Thymus (tissue), 11 donors: ENCODE results near the gene CEP131. TPM values are rescaled to one million over a fixed set of nuclear protein-coding genes. Genes with fewer than 3 reads are reported as not detected.

Experiments used
- DNase-seq, 9 donors: peaks; one replicate each; pipeline ENCODE4 v3.0.0-alpha.2; 2013; ENCODE audit warnings: low spot score in 9 of 9, low read depth in 6 of 9, missing footprints in 1 of 9
- H3K27ac ChIP-seq, 2 donors: one replicate each; pipeline ENCODE4 v1.5.1; 2013; ENCODE audit warnings: control low read depth in 1 of 2, low read depth in 1 of 2, low read length in 1 of 2, mild to moderate bottlenecking in 1 of 2, moderate library complexity in 1 of 2
- H3K27me3 ChIP-seq, 2 donors: one replicate each; pipeline ENCODE4 v1.5.1; 2013; ENCODE audit warnings: low read length in 1 of 2; ENCODE audit not compliant: control insufficient read depth in 2 of 2, insufficient read depth in 1 of 2
- H3K36me3 ChIP-seq, 2 donors: one replicate each; pipeline ENCODE4 v1.5.1; 2013; ENCODE audit warnings: low read length in 1 of 2, mild to moderate bottlenecking in 1 of 2, moderate library complexity in 1 of 2; ENCODE audit not compliant: control insufficient read depth in 2 of 2, insufficient read depth in 2 of 2
- H3K4me1 ChIP-seq, 2 donors: one replicate each; pipeline ENCODE4 v1.5.1; 2013; ENCODE audit warnings: low read length in 2 of 2; ENCODE audit not compliant: control insufficient read depth in 2 of 2, insufficient read depth in 2 of 2
- H3K4me3 ChIP-seq, 2 donors: one replicate each; pipeline ENCODE4 v1.5.1; 2013; ENCODE audit warnings: low read length in 2 of 2, control low read depth in 1 of 2, mild to moderate bottlenecking in 1 of 2
- H3K9me3 ChIP-seq, 2 donors: one replicate each; pipeline ENCODE4 v1.5.1; 2013; ENCODE audit warnings: low read length in 1 of 2, mild to moderate bottlenecking in 1 of 2; ENCODE audit not compliant: control insufficient read depth in 2 of 2, insufficient read depth in 1 of 2
- WGBS: extraction: QIAGEN DNeasy Blood & Tissue Kit; methylation state at CpG from one replicate; pipeline ENCODE4 v1.1.7; 2013; 5-methylcytosine and 5-hydroxymethylcytosine counted together
- polyA plus RNA-seq: library from polyadenylated mRNA; stranded (reverse); fragments of 200-250 nt; gene quantifications from one replicate; pipeline ENCODE4 v1.2.3, GENCODE V29; 2013
- total RNA-seq: library from RNA; stranded (reverse); fragments of 120-200 nt; gene quantifications from one replicate; pipeline ENCODE4 v1.2.4, GENCODE V29; 2013
- donor health status: healthy.

Gene CEP131
- total and polyA plus RNA-seq, 2 donors: 6.3 to 13.3 TPM

DNA sequence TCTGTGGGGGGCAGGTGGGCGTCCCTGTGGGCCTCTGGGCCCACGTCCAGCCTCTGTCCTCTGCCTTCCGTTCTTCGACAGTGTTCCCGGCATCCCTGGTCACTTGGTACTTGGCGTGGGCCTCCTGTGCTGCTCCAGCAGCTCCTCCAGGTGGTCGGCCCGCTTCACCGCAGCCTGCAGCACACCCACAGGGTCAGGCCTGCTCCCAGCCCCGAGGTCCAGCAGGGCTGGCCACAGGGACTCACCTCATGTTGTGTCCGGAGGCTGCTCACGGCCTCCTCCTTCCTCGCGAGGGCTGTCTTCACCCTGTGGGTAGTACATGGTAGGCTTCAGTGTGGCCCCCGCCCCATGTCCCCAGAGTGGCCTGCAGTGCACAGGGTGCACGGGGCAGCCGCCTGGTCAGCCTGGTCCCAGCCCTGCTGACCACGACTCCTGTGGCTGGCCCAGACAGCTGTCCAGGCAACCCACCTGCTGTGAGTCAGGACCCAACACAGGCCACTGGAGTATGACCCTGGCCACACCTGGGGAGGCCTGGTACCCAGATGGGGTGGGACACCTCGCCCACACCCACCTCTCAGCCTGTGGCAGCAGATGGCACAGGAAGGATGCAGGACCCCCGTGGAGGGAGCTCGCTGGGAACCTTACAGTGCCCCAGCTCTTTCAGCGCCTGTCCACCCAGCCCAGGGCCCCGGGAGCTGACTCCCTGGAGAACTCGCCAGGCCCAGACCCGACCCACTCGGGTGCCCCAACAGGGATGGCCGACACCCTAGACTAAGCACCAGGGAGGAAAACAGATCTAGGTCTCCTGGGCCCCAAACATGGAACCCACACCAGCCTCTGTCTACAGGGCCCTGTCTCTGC lies 32.9 kb downstream of the CEP131 start:
- H3K36me3 ChIP-seq: peaks cover 7 to 61% of the 10 kb centered on the region in 2 donors

DNA sequence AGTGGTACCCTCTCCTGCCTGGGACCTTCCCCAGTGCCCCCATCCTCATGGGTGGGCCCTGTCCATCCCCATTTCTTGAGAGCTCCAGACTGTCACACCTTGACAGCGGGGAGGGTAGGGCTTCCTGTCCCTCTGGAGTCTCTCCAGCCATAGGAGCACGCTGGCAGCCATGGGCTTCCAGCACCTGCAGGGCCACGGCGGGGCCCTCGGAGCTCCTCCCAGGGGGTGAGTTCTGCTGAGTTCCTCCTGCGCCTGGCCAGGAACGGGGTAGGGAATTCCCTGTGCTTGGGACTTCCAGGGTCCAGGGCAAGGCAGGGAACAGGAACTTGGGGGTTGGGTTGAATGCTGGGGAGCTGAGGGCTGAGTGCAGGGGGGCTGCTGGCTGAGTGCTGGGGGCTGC lies 33.7 kb downstream of the CEP131 start:
- Histone ChIP-seq H3K36me3 (peaks cover 6 to 52% of the 10 kb centered on the region in 2 donors), H3K4me1 (no peaks in the 10 kb centered on the region), H3K4me3 (no peak overlapping the region), H3K27ac (no peak overlapping the region), H3K9me3 (no peaks in the 10 kb centered on the region), H3K27me3 (peaks cover 0 to 15% of the 10 kb centered on the region in 2 donors)
- no peak for DNase-seq
- WGBS: 95% methylated on average over 7 of the region's 7 CpGs

More for the DNA sequence above, 32.9 kb downstream of the CEP131 start:
- no peak for DNase-seq
- H3K9me3 ChIP-seq: no peaks in the 10 kb centered on the region
- WGBS: 96% methylated on average over 27 of the region's 27 CpGs
- H3K4me1 ChIP-seq: no peaks in the 10 kb centered on the region
- H3K27ac ChIP-seq: no peak overlapping the region
- H3K4me3 ChIP-seq: no peak overlapping the region
- H3K27me3 ChIP-seq: peaks cover 0 to 7% of the 10 kb centered on the region in 2 donors

- H3K27ac ChIP-seq: no peak overlapping the region
- no peak overlapping the region for H3K4me3 ChIP-seq
- peaks cover 0 to 21% of the 10 kb centered on the region in 2 donors for H3K27me3 ChIP-seq
- no peak for DNase-seq
- H3K4me1 ChIP-seq: no peaks in the 10 kb centered on the region
- peaks cover 6 to 47% of the 10 kb centered on the region in 2 donors for H3K36me3 ChIP-seq
- 97% methylated on average over 12 of the region's 12 CpGs for WGBS
- no peaks in the 10 kb centered on the region for H3K9me3 ChIP-seq
Measured at GRCh38 chr17:81188491-81188840, 34.3 kb downstream of the CEP131 start.

DNA sequence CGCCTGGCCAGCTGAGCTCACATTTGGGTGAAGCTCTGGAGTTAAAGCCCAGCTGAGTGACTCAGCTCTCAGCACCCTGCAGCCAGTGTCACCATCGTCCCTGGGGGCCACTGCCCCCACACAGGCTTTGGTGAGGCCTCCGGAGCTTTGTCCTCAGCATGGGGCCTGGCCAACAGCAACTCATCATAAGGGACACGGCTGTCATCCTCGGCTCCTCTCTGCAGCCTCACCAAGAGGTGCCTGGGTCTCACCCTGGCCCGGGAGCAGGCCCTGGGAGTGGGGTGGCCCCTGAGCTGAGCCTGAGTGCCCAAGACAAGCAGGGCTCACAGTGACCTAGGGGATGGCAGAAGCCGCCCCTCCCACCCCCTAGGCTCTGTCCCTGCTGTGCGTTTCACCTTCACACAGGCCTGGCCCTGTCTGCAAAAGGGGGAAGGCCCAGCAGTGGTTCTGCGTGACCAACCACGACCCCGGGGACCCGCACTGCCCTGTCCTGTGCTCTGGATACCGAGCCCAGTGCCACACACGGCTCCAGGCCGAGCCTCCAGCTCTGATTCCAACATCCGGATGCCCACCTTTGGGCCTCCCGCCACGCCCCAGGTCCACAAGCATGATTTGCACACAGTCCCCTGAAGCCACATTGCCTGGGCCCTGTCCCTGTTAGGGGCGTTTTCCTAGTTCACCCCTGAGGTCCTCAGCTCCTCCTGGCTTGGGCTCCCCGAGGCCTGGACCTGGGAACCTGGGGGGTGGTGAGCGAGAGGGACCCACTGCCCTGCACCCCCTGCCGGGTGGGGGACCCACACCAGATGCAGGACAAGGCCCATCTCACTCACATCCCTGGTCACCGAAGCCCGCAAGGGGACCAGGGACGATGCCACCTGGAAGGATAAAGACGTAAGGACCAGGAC lies 34.9 kb downstream of the CEP131 start:
- Histone ChIP-seq H3K9me3 (no peaks in the 10 kb centered on the region), H3K36me3 (peaks cover 6 to 40% of the 10 kb centered on the region in 2 donors), H3K27ac (no peak overlapping the region), H3K4me3 (no peak overlapping the region), H3K27me3 (peaks cover 0 to 24% of the 10 kb centered on the region in 2 donors), H3K4me1 (no peaks in the 10 kb centered on the region)
- DNase-seq: no peak
- 94% methylated on average over 26 of the region's 26 CpGs for WGBS

- no peaks in the 10 kb centered on the region for H3K4me1 ChIP-seq
- WGBS: 97% methylated on average over 11 of the region's 11 CpGs
- H3K27me3 ChIP-seq: peaks cover 0 to 24% of the 10 kb centered on the region in 2 donors
- H3K9me3 ChIP-seq: no peaks in the 10 kb centered on the region
- no peak for DNase-seq
- H3K36me3 ChIP-seq: peaks cover 6 to 36% of the 10 kb centered on the region in 2 donors
- no peak overlapping the region for H3K4me3 ChIP-seq
- no peak overlapping the region for H3K27ac ChIP-seq
Measured at GRCh38 chr17:81187120-81187519, 35.6 kb downstream of the CEP131 start.

- no peaks in the 10 kb centered on the region for H3K4me1 ChIP-seq
- H3K9me3 ChIP-seq: no peaks in the 10 kb centered on the region
- no peak overlapping the region for H3K27ac ChIP-seq
- 95% methylated on average over 7 of the region's 7 CpGs for WGBS
- no peak overlapping the region for H3K4me3 ChIP-seq
- H3K36me3 ChIP-seq: peaks cover 6 to 31% of the 10 kb centered on the region in 2 donors
- H3K27me3 ChIP-seq: peaks cover 0 to 24% of the 10 kb centered on the region in 2 donors
- no peak for DNase-seq
Measured at GRCh38 chr17:81186203-81186602, 36.6 kb downstream of the CEP131 start.

GRCh38 chr17:81184555-81184954 lies 38.2 kb downstream of the CEP131 start:
- DNase-seq: no peak
- no peaks in the 10 kb centered on the region for H3K9me3 ChIP-seq
- 56% methylated on average over 15 of the region's 15 CpGs for WGBS

GRCh38 chr17:81183807-81184206 lies 39.0 kb downstream of the CEP131 start:
- H3K36me3 ChIP-seq: peaks cover 1 to 9% of the 10 kb centered on the region in 2 donors
- H3K9me3 ChIP-seq: no peaks in the 10 kb centered on the region
- 90% methylated on average over 11 of the region's 11 CpGs for WGBS
- no peaks in the 10 kb centered on the region for H3K4me1 ChIP-seq
- H3K27me3 ChIP-seq: peaks cover 0 to 24% of the 10 kb centered on the region in 2 donors
- DNase-seq: no peak
- no peak overlapping the region for H3K27ac ChIP-seq
- no peak overlapping the region for H3K4me3 ChIP-seq

More at GRCh38 chr17:81184555-81184954, 38.2 kb downstream of the CEP131 start:
- H3K36me3 ChIP-seq: peaks cover 2 to 16% of the 10 kb centered on the region in 2 donors
- H3K27me3 ChIP-seq: peaks cover 0 to 24% of the 10 kb centered on the region in 2 donors
- H3K27ac ChIP-seq: no peak overlapping the region
- no peak overlapping the region for H3K4me3 ChIP-seq
- no peaks in the 10 kb centered on the region for H3K4me1 ChIP-seq

GRCh38 chr17:81183316-81183715 lies 39.4 kb downstream of the CEP131 start:
- DNase-seq: no peak
- Histone ChIP-seq H3K9me3 (no peaks in the 10 kb centered on the region), H3K4me3 (no peak overlapping the region), H3K4me1 (no peaks in the 10 kb centered on the region), H3K36me3 (peaks cover 0 to 4% of the 10 kb centered on the region in 2 donors), H3K27ac (no peak overlapping the region), H3K27me3 (peaks cover 0 to 24% of the 10 kb centered on the region in 2 donors)
- WGBS: 95% methylated on average over 10 of the region's 10 CpGs
